HG03097 (cell line): Measurements from ENCODE around the gene SEMA5B.

ENCODE experiments used
- ATAC-seq: cut with Tn5 transposase; IDR thresholded peaks from one replicate; pipeline ENCODE4 v1.9.1; 2021; ENCODE audit not compliant: unreplicated experiment, low FRiP score

The SEMA5B gene

GRCh38 chr3:122868322-122868721, 159.2 kb downstream of the SEMA5B start:
- no peak for ATAC-seq

DNA sequence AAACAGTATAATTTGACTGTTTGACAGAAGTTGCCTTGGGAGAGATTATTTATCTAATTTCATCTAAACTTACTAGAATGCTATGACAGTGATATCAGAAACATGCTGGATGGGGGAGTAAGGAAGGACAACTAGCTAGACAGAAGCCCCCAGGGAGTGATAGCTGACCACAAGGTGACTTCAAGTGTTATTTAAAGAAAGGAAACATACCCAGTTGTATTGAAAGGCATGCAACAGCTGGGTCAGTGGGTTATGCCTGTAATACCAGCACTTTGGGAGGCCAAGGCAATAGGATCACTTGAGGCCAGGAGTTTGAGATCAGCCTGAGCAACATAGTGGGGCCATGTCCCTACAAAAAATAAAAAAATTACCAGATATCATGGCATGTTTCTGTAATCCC, 163.1 kb downstream of the SEMA5B start:
- no peak for ATAC-seq

DNA sequence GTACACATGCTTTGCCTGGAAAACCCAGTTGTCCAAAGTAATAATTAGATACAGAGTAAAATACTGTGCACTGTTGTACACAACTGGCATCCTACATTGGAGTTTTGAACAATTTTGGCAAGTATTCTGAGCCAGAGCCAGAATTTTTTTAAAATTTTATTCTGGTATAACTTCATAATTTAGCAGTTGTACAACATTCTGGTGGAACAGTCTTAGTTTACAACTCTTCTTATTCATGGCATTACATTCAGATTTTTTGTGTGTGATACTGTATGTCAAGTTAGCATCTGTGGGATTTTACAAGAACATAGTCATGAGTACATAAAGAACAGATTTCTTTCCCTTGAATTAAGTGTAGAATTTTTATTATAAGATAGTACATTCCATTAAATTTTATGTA, 165.2 kb downstream of the SEMA5B start:
- ATAC-seq = no peak
